Suppressor macrophage treated with lipopolysaccharide for 1 hour (primary cell): ENCODE data around the gene CYTH4.

Experiments
- DNase-seq, 3 donors: peaks; one replicate each; pipeline ENCODE4 v3.0.0-alpha.2; 2020 to 2022

CYTH4 gene

DNA sequence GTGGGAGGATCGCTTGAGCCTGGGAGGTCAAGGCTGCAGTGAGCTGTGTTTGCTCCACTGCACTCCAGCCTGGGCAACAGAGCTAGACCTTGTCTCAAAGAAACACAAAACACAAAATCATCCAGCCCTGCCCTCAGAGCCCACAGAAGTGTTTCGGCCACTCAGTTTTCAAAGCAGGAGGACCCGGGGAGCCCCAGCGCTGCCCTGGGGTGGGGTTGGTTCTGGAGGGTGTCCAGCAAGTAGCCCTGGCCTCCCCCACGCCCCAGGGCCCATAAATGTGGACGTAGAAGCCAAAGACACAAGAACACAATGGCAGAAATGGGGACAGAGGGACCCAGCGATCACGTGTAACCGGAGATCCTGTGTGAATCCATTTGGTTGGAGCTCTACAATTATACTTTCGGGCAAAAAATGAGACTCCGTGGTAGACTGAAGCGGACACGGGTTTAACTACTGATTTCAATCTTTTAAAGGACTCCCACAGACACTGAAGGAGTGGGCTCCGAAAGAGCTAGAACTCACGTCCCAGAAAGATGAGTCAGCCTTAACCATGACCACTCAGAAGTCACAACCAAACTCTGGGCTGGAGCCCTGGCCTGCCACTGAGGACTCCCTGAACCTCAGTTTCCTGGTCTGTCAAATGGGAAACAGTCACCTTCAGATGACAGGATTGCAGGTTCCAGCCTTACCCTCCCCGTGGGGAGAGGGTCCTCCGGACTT, 9.0 kb upstream of the CYTH4 start:
- DNase-seq: peak; percentile 82 to 92 (median 87)

DNA sequence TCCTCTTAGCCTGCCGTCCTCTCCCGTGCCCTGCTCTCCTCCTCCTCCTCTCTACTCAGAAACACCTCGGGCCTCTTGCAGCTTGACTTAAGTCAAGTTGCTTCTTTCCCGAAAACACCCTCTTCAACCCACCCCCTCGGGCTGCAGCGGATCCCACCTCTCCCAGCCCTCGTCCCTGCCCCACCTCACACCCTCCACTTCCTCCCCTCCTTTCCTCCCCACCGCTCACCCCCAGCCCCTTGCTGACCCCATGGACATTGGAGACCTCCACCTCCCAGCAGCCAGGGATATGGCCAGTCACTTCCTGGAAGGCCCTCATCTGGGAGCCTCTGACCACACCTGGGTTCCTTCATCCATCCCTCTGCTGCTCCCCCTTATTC, 8.5 kb upstream of the CYTH4 start:
- no peak for DNase-seq

DNA sequence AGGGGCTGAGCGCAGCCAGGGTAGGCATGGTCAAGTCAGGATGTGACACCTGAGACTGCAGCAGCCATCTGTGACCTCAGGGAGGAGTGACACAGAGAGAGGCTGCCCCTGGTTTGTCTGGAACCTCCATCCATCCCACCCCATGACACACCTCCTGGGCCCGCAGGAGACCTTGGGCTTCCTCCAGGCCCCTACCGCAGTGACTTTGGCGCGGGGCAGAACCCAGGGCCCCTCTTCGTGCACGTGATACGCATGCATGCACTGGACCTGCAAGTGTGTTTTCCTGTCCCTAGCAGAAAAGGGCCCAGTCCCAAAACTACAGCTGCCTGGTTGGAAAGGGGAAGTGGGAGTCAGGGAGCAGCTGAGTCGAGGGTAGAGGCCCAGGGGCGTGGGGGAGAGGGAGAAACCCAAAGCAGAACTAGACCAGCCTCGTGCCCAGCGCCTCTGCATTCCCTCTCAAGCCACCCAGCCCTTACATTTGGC, 7.9 kb upstream of the CYTH4 start:
- DNase-seq: peak; percentile 93 to 95 (median 94)

DNA sequence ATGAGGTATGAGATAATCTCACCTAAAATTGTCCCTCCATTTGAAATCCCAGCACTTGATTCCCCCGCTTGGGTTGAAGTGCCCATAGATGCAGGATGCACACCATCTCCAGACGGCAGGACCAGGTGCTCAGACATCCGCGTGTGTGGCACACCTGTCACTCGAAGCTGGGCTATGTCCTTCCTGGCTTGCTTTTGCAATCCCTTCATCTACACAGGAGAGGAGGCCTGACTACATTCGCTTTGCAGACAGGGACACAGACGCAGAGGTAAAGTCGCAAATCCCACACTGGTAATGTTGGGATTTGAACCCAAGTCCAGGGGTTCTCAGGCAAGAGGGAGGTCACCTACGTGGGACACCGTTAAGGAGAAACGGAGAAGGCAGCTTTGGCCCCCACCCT, 7.2 kb upstream of the CYTH4 start:
- no peak for DNase-seq

DNA sequence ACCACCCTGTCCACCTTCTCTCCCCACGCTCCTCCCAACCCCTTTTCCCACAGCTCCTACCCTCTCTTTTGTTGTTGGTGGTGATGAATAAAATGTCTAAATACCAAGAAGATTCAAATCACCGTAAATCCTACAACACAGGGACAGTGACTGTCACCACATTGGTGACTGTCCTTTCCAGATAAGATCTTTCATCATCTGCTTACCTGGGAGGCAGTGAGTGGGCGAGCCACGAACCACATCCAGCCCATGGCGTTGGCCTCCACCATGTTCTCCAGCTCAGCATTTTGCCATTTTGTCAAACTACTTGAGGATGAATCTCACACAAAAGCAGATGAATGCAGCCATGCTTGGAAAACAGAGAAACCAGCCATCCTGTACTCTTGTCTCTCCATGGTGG, 6.7 kb upstream of the CYTH4 start:
- no peak for DNase-seq

DNA sequence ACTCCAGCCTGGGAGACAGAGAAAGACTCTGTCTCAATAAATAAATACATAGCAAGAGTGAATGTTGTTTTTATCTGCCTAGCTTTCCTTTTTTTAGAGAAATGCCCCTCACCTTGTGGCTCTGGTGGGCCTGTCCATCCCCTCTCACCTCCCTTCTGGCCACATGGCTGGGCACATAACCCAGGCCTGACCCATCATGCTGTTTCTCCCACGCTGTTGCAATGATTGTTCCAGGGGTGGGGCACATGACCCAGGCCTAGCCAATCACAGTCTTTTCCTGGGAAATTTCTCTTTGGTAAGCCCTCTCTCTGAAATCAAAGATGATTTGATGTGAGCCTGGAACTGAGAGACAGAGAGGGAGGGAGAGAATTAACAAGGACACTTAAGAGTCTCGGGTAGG, 5.5 kb upstream of the CYTH4 start:
- peak; percentile 71 to 77 (median 73) for DNase-seq

DNA sequence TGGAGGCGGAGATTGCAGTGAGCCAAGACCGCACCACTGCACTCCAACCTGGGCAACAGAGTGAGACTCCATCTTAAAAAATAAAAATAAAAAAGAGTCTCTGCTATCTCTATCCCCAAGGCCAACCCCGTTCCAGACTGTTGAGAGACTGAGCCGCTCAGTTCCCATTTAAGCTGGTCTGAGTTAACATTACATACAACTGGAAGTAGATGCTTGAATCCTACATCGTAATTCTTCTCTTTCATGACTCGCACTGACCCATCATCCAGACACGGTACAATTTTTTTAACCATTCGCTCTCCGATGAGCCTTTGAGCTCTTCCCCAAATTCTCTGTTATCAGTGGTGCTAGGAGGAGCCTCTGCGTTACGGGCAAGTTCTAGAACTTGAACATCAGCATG, 4.9 kb upstream of the CYTH4 start:
- peak in 2 of 3 donors; percentile 32 to 57 for DNase-seq

DNA sequence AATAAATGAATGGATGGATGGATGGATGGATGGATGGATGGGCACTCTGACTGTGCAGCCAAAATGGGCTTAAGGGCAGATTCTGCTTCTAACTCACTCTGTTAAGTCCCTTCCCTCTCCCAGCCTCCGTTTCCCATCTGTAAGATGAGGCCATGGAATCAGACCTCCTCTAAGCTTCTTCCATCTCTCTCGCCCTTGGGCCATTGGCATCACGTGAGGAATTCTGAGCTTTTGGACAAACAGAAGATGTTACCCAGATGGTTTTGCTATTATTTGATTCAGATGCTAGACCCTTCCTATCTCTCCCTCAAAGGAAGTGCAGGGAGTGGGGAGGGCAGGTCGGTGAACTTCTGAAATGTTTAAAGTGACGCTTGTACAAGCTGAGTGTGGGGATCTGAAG, 4.0 kb upstream of the CYTH4 start:
- no peak for DNase-seq

DNA sequence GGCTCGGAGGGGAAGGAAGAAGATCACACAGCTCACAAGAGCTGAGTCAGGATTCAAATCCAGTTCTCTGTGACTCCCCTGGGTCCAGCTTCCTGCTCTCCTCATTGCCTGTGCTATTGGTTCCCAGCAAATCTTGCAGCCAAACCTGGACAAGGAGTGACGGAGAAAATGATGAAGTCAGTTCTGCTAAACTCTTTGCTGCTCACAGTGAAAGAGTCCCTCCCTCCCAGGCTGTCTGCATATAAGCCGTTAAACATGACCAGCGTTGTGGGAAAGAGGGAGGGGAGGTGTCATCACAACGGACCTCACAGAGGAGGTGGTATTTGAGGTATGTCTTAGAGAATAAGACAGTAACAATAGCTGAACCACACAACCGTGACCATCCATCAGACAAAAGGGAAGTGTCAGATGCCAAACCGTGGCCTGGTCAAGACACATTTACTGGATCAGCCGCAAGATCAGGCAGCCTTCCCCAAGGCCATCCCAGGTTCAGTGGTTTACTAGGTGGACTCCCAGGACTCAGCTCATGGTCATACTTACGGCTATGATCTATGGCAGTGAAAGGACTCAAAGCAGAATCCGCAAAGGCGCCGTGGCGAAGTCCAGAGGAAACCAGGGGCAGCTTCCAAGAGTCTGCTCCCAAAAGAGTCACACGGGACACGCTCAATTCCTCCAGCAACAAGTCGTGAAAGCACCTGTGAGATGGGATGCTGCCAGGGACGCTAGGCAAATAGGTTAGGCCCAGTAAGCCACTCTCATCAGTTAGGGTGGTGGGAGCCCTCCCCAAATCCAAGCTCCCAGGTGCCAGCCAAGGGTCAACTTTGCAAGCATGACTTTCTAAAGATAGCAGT, 2.8 kb upstream of the CYTH4 start:
- peak; percentile 44 to 79 (median 51) for DNase-seq

DNA sequence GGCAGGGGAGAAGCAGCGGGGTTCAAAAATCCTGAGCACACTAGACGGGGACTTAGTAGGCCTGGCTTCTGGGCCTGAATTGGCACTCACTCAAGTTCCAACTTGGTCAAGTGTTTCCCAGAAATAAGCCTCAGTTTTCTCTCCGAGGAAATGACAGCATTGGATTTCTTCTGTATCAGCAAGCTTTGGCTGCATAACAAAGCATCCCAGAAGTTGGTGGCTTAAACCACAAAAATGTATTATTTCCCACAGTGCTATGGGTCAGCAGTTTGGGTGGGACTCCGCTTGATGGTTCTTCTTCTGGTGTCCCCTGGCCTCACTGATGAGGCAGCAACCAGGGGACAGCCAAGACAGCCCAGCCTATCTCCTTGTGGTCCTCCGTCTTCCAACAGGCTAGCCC, 1.6 kb upstream of the CYTH4 start:
- no peak for DNase-seq

DNA sequence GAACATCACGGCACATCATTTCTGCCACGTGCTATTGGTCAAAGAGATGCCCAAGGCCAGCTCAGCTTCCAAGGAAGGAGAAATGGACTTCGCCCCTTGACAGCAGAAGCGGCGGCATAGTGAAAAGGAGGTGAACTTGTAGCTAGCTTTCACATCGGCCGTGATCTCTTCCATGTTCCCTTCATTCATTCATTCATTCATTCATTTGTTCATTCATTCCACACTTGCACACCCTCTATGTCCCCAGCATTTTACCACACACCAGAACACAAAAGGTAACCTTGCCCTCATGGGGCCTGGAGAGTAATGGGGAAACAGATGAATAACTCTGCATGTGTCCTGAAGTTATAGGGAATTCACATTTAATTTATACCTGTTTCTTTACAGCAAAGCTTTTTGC, 1.1 kb upstream of the CYTH4 start:
- DNase-seq: no peak

DNA sequence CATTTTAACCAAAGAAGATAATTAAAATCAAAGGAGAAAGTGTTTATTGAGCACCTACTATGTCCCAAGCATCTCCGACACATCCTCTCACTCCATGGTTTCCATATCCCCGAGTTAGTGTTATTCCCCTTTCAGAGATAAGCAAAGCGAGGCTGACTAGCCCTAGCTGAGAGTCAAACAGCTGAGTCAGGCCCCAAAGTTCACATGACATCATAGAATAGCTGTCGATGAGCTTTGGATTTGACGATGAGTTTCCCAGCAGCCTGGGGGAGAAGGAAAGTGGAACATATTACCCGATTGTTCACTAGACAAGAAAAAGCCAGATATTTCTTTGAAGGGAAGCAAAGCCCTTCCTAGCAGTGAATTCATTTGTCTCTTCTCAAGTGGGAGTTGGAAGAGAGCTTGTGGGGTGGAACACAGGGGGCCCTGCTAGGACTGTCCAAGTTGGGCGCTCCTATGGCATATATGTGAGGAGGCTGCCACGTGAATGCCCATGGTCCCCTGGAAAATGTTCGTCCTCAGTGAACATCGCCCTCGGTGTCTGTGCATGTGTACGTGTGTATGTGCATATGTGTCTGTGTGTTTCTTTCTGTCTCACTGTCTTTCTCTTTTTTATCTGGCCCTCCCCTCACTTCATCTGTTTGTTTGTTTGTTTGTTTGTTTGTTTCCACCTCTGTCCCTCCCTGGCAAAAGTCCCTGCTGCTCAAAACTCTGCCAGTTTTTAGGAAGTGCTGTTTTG, 493 bp upstream of the CYTH4 start:
- peak; percentile 87 to 98 (median 95) for DNase-seq

DNA sequence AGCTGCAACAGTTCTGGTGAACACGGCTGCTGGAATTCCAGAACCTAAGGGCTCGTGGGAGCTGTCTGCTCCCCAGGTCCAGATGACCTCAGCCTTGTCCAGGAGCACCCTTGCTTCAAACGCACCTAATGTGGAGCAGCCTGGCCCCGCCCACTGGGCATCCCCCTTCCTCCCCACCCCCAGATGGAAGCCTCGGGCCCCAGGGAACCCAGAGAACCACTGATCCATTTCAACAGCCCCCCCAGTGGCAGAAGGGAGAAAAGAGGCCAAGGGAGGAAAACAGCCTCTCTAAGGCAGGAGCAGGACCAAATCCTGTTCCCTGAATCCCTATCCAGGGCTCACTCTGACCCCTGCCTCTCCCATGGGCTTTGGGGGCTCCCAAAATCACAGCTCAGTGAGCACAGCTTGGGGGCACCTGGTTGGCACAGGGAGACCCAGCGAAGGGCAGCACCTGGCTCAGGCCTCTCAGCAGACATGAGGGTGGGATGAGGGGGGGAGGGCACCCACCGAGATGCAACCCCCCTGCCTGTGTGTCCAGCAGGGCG, 1.2 kb downstream of the CYTH4 start:
- peak; percentile 60 to 90 (median 90) for DNase-seq

DNA sequence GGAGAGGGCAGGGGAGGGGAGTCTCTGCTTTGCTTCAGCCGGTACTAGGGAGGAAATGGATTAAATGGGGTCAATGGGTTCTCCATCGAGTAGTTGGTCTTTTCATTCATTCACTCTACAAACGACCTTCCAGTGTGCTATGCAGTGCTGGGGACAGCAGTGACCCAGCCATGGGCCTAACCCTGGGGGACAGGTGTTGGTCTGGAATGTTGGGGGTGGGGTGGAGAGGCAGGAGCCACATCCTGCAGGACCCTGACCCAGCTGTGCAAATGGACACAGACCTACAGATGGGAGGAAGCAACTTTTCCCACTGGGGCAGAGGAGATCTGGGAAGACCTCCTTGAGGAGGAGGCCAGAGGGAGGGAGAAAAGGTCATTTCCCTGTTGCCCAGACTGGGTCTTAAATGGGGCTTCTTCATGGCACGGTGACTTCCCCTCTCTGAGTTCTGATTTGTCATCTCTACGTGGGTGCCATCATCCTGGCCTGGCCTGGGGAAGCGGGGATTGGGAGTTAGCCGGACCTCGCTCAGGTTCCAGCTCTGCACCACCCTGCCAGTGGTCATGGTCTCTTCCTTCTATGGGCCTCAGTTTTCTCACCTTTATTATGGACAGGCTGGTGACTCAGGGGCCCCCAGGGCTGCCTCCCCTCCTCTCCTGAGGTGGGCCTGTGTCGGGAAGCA, 2.0 kb downstream of the CYTH4 start:
- peak; percentile 81 to 89 (median 83) for DNase-seq

DNA sequence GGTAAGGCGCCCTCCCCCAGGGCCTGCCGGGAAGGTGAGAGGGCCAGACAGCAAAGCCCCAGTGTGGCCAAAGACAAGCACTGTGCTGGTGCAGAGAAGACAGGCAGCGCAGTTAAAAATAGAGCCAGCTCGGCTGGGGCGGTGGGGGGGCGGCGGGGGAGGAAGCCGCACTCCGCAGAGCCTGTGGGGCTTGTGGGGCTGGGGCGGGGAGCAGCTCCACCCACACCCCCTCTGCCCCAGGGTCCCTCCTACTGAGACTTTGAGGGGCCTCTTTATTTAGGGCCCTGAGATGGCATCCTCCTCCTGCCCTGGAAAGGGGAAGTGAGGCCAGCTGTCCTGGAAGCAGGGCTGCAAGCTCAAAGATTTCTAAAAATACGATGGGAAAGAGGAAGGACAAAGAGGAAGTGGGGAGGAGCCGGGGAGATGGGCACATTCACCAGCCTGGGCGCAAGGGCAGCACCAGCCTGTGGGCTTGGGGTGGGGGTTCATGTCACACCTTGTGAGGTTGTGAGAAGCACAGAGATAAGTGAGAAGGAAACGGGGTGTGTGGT, 2.6 kb downstream of the CYTH4 start:
- DNase-seq: peak; percentile 89 to 96 (median 90)

DNA sequence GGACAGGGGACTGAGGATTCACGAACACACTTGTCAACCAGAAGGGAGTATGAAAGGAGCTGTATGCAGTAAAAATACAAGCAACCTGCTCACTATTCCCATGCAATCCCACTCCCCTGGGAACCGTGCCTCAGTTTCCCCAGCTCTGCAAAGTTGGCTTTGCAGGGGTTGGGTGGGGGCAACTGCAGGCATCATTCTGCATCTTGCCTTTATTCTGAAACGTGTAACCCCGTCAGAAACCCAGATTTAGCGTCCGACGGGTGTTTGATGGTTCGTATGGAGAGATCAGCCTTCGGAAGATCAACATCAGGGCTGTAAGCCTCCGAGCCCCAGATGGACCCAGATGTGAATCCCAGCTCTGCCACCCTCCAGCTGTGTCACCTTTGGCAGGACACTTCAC, 3.6 kb downstream of the CYTH4 start:
- no peak for DNase-seq

DNA sequence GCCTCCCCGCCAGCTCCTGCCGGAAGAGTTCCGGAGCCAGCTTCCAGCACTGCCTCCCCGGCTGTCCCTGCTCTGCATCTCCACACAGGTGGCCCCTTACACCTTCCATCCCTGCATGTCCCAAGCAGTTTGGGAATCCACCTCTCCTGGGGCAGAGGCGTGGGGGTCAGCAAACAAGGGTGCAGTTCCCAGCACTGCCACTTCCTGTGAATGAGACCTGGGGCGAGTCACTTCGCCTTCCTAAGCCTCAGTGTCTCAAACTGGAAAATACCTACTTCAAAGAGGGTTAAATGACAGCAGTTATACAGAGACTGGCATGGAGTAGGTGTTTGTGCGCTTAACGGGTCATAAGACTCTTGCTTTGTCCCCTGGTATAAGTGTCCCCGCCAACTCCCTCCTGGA, 5.2 kb downstream of the CYTH4 start:
- DNase-seq: peak in 1 of 3 donors; percentile 24

DNA sequence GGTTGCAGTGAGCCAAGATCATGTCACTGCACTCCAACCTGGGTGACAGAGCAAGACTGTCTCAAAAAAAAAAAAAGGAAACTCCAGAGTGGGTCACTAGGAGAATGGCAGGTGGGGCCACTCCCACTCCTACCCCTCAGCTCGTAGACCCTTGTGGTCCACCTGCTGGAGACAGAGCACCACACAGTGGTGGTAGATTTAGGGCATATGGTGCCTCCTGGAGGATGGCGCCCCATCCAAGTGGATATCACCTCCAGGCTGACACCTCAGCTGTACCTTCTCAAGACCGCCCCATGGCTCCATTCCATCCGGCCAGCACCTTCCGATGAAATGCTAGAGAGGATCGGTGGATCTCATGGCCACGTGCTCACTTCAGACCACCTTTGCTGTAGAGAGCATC, 6.2 kb downstream of the CYTH4 start:
- DNase-seq: no peak

DNA sequence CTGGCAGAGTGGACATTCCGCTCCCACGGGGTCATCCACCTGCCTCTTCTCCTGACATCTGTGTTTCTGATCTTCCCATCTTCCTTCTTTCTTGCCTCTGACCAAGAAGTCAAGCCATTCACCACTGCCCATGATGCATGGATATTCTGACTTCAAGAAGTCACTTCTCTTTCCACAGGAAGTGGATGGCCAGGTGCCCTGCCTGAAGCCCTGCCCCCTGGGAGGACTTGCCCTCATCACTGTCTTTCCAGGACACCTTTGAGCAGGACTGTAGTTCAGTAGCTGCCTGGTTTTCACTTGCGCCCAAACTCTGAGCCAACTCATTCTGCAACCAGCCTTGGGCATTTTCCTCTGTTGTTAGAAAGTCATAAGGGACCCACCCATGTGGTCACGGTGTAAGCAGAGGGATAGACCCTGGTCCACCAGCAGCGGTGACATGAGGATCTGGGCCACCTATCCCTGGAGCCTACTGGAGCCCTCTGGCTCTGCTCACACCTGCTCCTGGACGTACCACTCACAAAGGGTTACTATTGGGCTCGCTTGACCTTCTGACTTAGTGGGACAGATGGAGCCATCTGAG, 6.9 kb downstream of the CYTH4 start:
- no peak for DNase-seq

DNA sequence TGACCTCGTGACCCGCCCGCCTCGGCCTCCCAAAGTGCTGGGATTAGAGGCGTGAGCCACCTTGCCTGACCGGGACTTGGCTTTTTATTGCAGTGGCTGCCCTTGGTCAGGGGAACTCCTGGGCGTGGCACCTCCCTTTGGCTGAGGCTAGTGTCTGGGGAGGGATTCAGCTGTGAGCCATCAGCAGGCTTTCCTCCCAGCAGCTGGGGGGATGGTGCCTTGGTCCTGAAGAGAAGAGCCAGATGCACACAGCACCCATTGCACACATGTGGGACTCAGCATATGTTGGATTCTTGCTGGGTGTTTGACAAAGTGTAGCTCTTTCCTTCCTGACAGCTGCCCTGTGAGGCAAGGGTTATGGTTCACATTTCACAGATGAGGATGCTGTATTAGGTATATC, 8.4 kb downstream of the CYTH4 start:
- peak in 2 of 3 donors; percentile 36 to 53 for DNase-seq

DNA sequence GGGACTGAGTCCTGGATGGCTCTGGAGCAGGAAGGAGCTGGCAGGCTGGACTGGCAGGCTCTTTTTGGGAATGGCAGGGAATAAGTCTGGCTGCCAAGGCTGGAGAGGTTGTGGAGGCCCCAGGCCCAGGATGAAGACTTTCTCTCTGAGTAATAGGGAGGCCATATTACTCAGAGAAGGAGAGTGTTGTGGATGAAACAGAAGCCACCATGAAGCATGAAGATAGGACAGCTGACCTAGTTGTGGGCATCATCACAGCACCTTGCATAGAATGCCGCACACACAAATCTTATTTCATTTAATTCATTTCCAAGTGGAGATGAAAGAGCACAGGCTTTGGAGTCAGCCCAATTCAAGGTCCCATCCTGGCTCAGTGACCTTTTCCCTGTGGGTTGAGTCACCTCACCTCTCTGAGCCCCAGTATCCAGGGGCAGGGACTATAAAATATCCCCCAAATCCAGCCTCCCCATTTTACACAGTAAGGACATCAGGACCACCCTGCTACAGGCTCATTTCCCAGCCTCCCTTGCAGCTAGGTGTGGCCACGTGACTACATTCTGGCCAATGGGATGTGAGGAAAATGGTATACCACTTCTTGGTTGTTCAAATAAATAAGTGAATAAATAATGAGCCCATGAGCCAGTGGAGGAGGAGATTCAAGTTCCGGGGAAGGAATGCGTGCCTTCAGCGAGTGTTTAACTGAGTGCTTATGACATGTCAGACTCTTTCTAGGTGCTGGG, 9.4 kb downstream of the CYTH4 start:
- DNase-seq: no peak
